Activated T-cell treated with anti-CD3 and anti-CD28 coated beads, Interleukin-2, amount 50 U/mL, for 4 hours (primary cell): ENCODE measurements around the gene ZNF14. TPM values are rescaled to one million over a fixed set of nuclear protein-coding genes. Genes with fewer than 3 reads are reported as not detected.

ENCODE experiments used
- ATAC-seq, 2 donors: fragments of 200-7000 bp; cut with Tn5 transposase; one replicate each; pipeline ENCODE4 v1.10.0; 2021
- DNase-seq: peaks from one replicate; pipeline ENCODE4 v3.0.0-alpha.2; 2020
- H3K27me3 Mint-ChIP-seq: one replicate; pipeline ENCODE4 v1.8.0; 2021; ENCODE audit warnings: low read depth, mixed read lengths
- H3K36me3 Mint-ChIP-seq: one replicate; pipeline ENCODE4 v1.8.0; 2022; ENCODE audit warnings: mixed read lengths; ENCODE audit not compliant: insufficient read depth
- H3K4me1 Mint-ChIP-seq: one replicate; pipeline ENCODE4 v1.8.0; 2021; ENCODE audit warnings: low read depth, mixed read lengths
- H3K4me3 Mint-ChIP-seq: one replicate; pipeline ENCODE4 v1.8.0; 2021; ENCODE audit warnings: mild to moderate bottlenecking, moderate library complexity, mixed read lengths
- H3K9me3 Mint-ChIP-seq: one replicate; pipeline ENCODE4 v1.8.0; 2021; ENCODE audit warnings: mixed read lengths
- total RNA-seq, 3 donors: library from RNA; stranded (reverse); gene quantifications; one replicate each; pipeline ENCODE4 v1.2.1, GENCODE V29; 2021

Gene ZNF14
- total RNA-seq, 3 donors from 2014 or later, result 2.6 to 4.1 (median 3.4) TPM

- H3K27me3 Mint-ChIP-seq, result no peaks in the 10 kb centered on the region
- ATAC-seq, result no peak
- H3K36me3 Mint-ChIP-seq, result peaks cover 25% of the 10 kb centered on the region
- no peak for DNase-seq
- H3K9me3 Mint-ChIP-seq, result no peaks in the 10 kb centered on the region
- H3K4me1 Mint-ChIP-seq, result peaks cover 22% of the 10 kb centered on the region
- peak overlapping the region; percentile 94 for H3K4me3 Mint-ChIP-seq
Measured at GRCh38 chr19:19661141-19661674, 71.7 kb downstream of the ZNF14 start.

Other genes with a start within 250 kb of the ZNF14 start
- 1 to 10 TPM; 3.6 to 3.8 (median 3.8) TPM for gene TSSK6, start 217.6 kb downstream of the ZNF14 start, total RNA-seq
- 100 to 1,000 TPM; 431 to 445 (median 436) TPM for gene NDUFA13, start 216.9 kb downstream of the ZNF14 start, total RNA-seq
- gene YJEFN3, start 204.2 kb downstream of the ZNF14 start, total RNA-seq, result 10 to 100 TPM; 10.6 to 13.7 (median 13.4) TPM
- under 1 TPM; 0.13 to 0.19 (median 0.18) TPM for gene CILP2, start 194.8 kb downstream of the ZNF14 start, total RNA-seq
- 10 to 100 TPM in 1 of 3 donors, 1 to 10 TPM in 2; 8.9 to 12.1 (median 9.2) TPM for gene PBX4, start 114.4 kb downstream of the ZNF14 start, total RNA-seq
- 10 to 100 TPM in 2 of 3 donors, 1 to 10 TPM in 1; 9.4 to 15.1 (median 14.7) TPM for gene LPAR2, start 104.9 kb downstream of the ZNF14 start, total RNA-seq
- gene GMIP, start 89.5 kb downstream of the ZNF14 start, total RNA-seq, result 10 to 100 TPM; 38.7 to 43.4 (median 42.1) TPM
- 100 to 1,000 TPM; 101 to 108 (median 102) TPM for gene ATP13A1, start 69.4 kb downstream of the ZNF14 start, total RNA-seq
- gene ZNF101, start 64.3 kb downstream of the ZNF14 start, total RNA-seq, result 10 to 100 TPM; 29.2 to 33.2 (median 29.4) TPM
- gene ZNF506, start 88.6 kb upstream of the ZNF14 start, total RNA-seq, result 10 to 100 TPM; 11.6 to 17.0 (median 16.6) TPM
- gene ZNF253, start 132.8 kb upstream of the ZNF14 start, total RNA-seq, result 1 to 10 TPM; 3.2 to 4.7 (median 4.4) TPM
- gene ZNF93, start 167.8 kb upstream of the ZNF14 start, total RNA-seq, result 1 to 10 TPM; 2.6 to 3.3 (median 2.7) TPM